Retinal pigment epithelial cell (primary cell): Measurements from ENCODE around the gene ABCA7.

Source experiments
- DNase-seq: peaks from one replicate; pipeline ENCODE4 v3.0.0-alpha.2; 2010; ENCODE audit warnings: low read depth
- H3K4me3 ChIP-seq: 2 replicates; pipeline ENCODE4 v1.5.1; 2011; ENCODE audit warnings: mild to moderate bottlenecking, low read length, control low read depth, moderate library complexity
- TF ChIP-seq, protein P1 (sequence below): conservative IDR thresholded peaks from 2 replicates; pipeline ENCODE4 v1.5.1; 2011; ENCODE audit warnings: low read depth, low read length, control low read depth, inconsistent platforms

The ABCA7 gene

GRCh38 chr19:1009041-1009980 is 30.6 kb upstream of the ABCA7 start:
- H3K4me3 ChIP-seq: no peak overlapping the region
- TF ChIP-seq, protein P1, sequence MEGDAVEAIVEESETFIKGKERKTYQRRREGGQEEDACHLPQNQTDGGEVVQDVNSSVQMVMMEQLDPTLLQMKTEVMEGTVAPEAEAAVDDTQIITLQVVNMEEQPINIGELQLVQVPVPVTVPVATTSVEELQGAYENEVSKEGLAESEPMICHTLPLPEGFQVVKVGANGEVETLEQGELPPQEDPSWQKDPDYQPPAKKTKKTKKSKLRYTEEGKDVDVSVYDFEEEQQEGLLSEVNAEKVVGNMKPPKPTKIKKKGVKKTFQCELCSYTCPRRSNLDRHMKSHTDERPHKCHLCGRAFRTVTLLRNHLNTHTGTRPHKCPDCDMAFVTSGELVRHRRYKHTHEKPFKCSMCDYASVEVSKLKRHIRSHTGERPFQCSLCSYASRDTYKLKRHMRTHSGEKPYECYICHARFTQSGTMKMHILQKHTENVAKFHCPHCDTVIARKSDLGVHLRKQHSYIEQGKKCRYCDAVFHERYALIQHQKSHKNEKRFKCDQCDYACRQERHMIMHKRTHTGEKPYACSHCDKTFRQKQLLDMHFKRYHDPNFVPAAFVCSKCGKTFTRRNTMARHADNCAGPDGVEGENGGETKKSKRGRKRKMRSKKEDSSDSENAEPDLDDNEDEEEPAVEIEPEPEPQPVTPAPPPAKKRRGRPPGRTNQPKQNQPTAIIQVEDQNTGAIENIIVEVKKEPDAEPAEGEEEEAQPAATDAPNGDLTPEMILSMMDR: no peak
- DNase-seq: no peak

DNA sequence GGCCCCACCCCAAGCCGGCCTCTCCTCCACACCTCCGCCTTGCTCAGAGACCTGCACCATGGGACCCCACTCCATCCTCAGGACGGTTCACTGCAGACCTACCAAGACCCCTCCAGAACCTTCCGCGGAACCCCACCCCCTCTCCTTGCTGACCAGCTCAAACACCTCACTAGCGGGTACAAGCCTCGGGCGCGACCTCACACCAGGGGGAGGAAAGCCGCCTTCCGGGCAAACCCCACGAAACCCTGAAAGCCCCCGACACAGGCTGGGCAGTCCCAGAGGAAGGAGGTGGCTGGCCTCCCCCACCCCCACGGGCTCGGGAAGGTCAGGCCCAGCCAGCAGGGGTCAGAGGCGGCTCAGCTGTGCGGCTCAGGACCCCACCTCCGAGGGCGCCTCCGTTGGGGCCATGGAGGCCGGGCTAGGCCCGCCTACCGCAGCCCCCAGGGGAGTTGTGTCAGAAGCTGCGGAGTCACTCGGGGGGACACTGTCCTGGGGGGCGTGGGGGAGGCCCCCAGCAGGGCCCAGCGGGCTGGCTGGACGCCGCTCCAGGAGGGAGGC is 29.8 kb upstream of the ABCA7 start:
- TF ChIP-seq, protein P1: no peak
- no peak for DNase-seq
- no peak overlapping the region for H3K4me3 ChIP-seq

DNA sequence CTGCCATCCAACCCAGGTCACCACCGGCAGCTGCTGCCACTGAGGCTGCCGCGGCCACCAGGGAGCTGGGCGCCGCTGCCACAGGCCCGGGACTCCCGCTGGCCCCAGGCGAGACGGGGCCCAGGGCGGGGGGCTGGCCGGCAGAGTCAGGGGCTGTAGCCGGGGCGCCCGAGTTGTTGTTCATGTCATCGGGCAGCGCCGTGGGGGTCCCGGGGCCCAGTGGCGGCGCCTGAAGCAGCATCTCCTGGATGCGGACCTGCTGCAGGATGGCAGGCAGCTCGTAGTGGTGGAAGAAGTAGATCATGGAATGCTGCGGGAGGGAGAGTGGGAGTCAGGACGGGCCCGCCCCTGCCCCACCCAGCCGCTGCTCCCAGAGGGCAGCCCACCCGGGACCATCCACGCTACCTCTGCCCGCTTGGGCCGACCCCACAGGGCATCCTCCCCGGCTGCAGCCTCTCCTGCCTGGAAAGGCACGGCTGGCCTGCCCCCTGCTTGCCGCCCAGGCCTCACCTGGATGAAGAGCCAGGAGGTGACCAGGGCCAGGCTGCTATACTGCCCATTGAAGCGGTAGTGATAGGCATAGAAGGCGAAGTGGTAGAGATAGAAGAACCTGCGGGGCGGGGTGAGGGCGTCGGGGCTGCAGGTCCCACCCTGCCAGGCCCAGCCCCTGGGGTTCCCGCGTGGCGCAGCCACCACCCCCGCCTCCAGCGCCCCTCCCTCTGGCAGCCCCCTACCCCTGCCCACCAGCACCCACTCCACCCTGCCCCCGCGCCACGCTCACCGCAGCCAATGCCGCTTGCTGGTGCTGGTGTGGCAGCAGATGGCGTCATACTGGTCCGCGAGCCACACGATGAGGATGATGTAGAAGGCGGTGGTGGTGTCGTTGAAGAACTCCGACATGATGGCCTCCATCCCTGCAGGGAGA is 29.1 kb upstream of the ABCA7 start:
- TF ChIP-seq, protein P1: no peak
- no peak overlapping the region for H3K4me3 ChIP-seq

DNA sequence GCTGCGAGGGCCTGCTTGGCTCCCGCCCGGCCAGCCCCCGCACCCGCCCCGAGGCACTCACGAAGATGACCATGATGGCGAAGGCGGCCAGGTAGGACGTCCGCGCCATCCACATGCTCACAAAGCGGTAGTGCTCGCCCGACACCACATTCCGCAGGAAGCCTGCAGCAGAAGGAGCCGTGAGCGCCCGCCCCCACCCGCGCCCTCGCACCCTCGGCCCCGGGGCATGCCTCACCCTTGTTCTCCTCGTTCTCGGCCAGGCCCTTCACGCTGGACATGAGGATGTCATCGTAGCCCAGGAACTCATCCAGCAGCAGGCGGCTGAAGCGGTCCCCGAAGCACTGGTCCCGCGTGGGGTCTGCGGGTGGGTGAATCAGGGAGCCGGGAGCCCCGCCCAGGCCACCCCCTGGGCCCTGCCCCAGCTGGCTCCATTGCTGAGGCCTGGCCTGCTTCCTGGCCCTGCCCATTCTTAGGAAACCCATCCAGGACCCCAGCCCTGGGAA is 28.0 kb upstream of the ABCA7 start:
- TF ChIP-seq, protein P1: no peak
- H3K4me3 ChIP-seq: no peak overlapping the region
- no peak for DNase-seq

More for the DNA sequence above, 29.1 kb upstream of the ABCA7 start:
- DNase-seq: no peak

GRCh38 chr19:1012334-1012733 is 27.6 kb upstream of the ABCA7 start:
- TF ChIP-seq, protein P1: no peak
- DNase-seq: no peak
- H3K4me3 ChIP-seq: no peak overlapping the region

- no peak overlapping the region for H3K4me3 ChIP-seq
- DNase-seq: no peak
- TF ChIP-seq, protein P1: no peak
Measured at GRCh38 chr19:1013218-1013617, 26.7 kb upstream of the ABCA7 start.
